ENCODE data around the gene SMCP.

Gene SMCP

GRCh38 chr1:152880316-152880715, 2.2 kb downstream of the SMCP start:
- H3K9me3 Mint-ChIP-seq: no peaks in the 10 kb centered on the region
- H3K27me3 Mint-ChIP-seq: peaks cover 10% of the 10 kb centered on the region
- no peak overlapping the region for H3K4me3 Mint-ChIP-seq
- no peaks in the 10 kb centered on the region for H3K4me1 Mint-ChIP-seq
- no peak overlapping the region for H3K27ac Mint-ChIP-seq
- H3K36me3 Mint-ChIP-seq: peaks cover 1% of the 10 kb centered on the region

GRCh38 chr1:152880907-152881306, 2.8 kb downstream of the SMCP start:
- Mint-ChIP-seq H3K27ac (no peak overlapping the region), H3K9me3 (no peaks in the 10 kb centered on the region), H3K4me1 (no peaks in the 10 kb centered on the region), H3K4me3 (no peak overlapping the region), H3K27me3 (peaks cover 10% of the 10 kb centered on the region), H3K36me3 (peaks cover 1% of the 10 kb centered on the region)

GRCh38 chr1:152884085-152884484, 6.0 kb downstream of the SMCP start:
- H3K27ac Mint-ChIP-seq: no peak overlapping the region
- peaks cover 3% of the 10 kb centered on the region for H3K27me3 Mint-ChIP-seq
- H3K4me3 Mint-ChIP-seq: no peak overlapping the region
- no peaks in the 10 kb centered on the region for H3K4me1 Mint-ChIP-seq
- H3K36me3 Mint-ChIP-seq: no peaks in the 10 kb centered on the region
- no peaks in the 10 kb centered on the region for H3K9me3 Mint-ChIP-seq

- Mint-ChIP-seq H3K4me1 (no peaks in the 10 kb centered on the region), H3K27me3 (peaks cover 3% of the 10 kb centered on the region), H3K4me3 (no peak overlapping the region), H3K36me3 (no peaks in the 10 kb centered on the region), H3K27ac (no peak overlapping the region), H3K9me3 (no peaks in the 10 kb centered on the region)
Measured at GRCh38 chr1:152884506-152884905, 6.4 kb downstream of the SMCP start.

- H3K27me3 Mint-ChIP-seq: peaks cover 3% of the 10 kb centered on the region
- H3K4me3 Mint-ChIP-seq: no peak overlapping the region
- H3K27ac Mint-ChIP-seq: no peak overlapping the region
- no peaks in the 10 kb centered on the region for H3K36me3 Mint-ChIP-seq
- no peaks in the 10 kb centered on the region for H3K4me1 Mint-ChIP-seq
- H3K9me3 Mint-ChIP-seq: no peaks in the 10 kb centered on the region
Measured at GRCh38 chr1:152884966-152885624, 7.0 kb downstream of the SMCP start.

- no peak overlapping the region for H3K27ac Mint-ChIP-seq
- H3K9me3 Mint-ChIP-seq: no peaks in the 10 kb centered on the region
- no peak overlapping the region for H3K4me3 Mint-ChIP-seq
- peaks cover 5% of the 10 kb centered on the region for H3K27me3 Mint-ChIP-seq
- H3K4me1 Mint-ChIP-seq: no peaks in the 10 kb centered on the region
- H3K36me3 Mint-ChIP-seq: no peaks in the 10 kb centered on the region
Measured at GRCh38 chr1:152886085-152886484, 8.0 kb downstream of the SMCP start.

- Mint-ChIP-seq H3K36me3 (no peaks in the 10 kb centered on the region), H3K4me1 (no peaks in the 10 kb centered on the region), H3K9me3 (no peaks in the 10 kb centered on the region), H3K27me3 (peaks cover 6% of the 10 kb centered on the region), H3K27ac (no peak overlapping the region), H3K4me3 (no peak overlapping the region)
Measured at GRCh38 chr1:152886758-152887409, 8.8 kb downstream of the SMCP start.

- Mint-ChIP-seq H3K9me3 (no peaks in the 10 kb centered on the region), H3K36me3 (no peaks in the 10 kb centered on the region), H3K27ac (no peak overlapping the region), H3K27me3 (peaks cover 10% of the 10 kb centered on the region), H3K4me3 (no peak overlapping the region), H3K4me1 (no peaks in the 10 kb centered on the region)
Measured at GRCh38 chr1:152888126-152888525, 10.0 kb downstream of the SMCP start.

GRCh38 chr1:152899027-152899426, 20.9 kb downstream of the SMCP start:
- H3K4me1 Mint-ChIP-seq: no peaks in the 10 kb centered on the region
- H3K27ac Mint-ChIP-seq: no peak overlapping the region
- no peaks in the 10 kb centered on the region for H3K9me3 Mint-ChIP-seq
- H3K27me3 Mint-ChIP-seq: peaks cover 19% of the 10 kb centered on the region
- H3K4me3 Mint-ChIP-seq: no peak overlapping the region
- no peaks in the 10 kb centered on the region for H3K36me3 Mint-ChIP-seq

GRCh38 chr1:152899883-152900282, 21.8 kb downstream of the SMCP start:
- H3K4me3 Mint-ChIP-seq: no peak overlapping the region
- no peaks in the 10 kb centered on the region for H3K4me1 Mint-ChIP-seq
- peaks cover 19% of the 10 kb centered on the region for H3K27me3 Mint-ChIP-seq
- no peak overlapping the region for H3K27ac Mint-ChIP-seq
- no peaks in the 10 kb centered on the region for H3K9me3 Mint-ChIP-seq
- H3K36me3 Mint-ChIP-seq: no peaks in the 10 kb centered on the region

- H3K4me3 Mint-ChIP-seq: no peak overlapping the region
- no peaks in the 10 kb centered on the region for H3K4me1 Mint-ChIP-seq
- no peaks in the 10 kb centered on the region for H3K9me3 Mint-ChIP-seq
- H3K36me3 Mint-ChIP-seq: no peaks in the 10 kb centered on the region
- H3K27me3 Mint-ChIP-seq: peaks cover 16% of the 10 kb centered on the region
- no peak overlapping the region for H3K27ac Mint-ChIP-seq
Measured at GRCh38 chr1:152901631-152902030, 23.5 kb downstream of the SMCP start.

- H3K27me3 Mint-ChIP-seq: peaks cover 15% of the 10 kb centered on the region
- no peak overlapping the region for H3K4me3 Mint-ChIP-seq
- H3K27ac Mint-ChIP-seq: no peak overlapping the region
- H3K9me3 Mint-ChIP-seq: no peaks in the 10 kb centered on the region
- H3K4me1 Mint-ChIP-seq: no peaks in the 10 kb centered on the region
- H3K36me3 Mint-ChIP-seq: no peaks in the 10 kb centered on the region
Measured at GRCh38 chr1:152902636-152903035, 24.5 kb downstream of the SMCP start.

- Mint-ChIP-seq H3K4me1 (no peaks in the 10 kb centered on the region), H3K27ac (no peak overlapping the region), H3K4me3 (no peak overlapping the region), H3K9me3 (no peaks in the 10 kb centered on the region), H3K36me3 (no peaks in the 10 kb centered on the region), H3K27me3 (peaks cover 15% of the 10 kb centered on the region)
Measured at GRCh38 chr1:152904688-152905440, 26.7 kb downstream of the SMCP start.

- Mint-ChIP-seq H3K9me3 (no peaks in the 10 kb centered on the region), H3K4me1 (no peaks in the 10 kb centered on the region), H3K27ac (no peak overlapping the region), H3K36me3 (no peaks in the 10 kb centered on the region), H3K4me3 (no peak overlapping the region), H3K27me3 (peaks cover 9% of the 10 kb centered on the region)
Measured at GRCh38 chr1:152906023-152906565, 28.0 kb downstream of the SMCP start.

- Mint-ChIP-seq H3K4me1 (no peaks in the 10 kb centered on the region), H3K36me3 (no peaks in the 10 kb centered on the region), H3K4me3 (no peak within 1 kb of the TSS), H3K9me3 (no peaks in the 10 kb centered on the region), H3K27ac (no peak within 1 kb of the TSS), H3K27me3 (peaks cover 11% of the 10 kb centered on the region)
Measured at GRCh38 chr1:152907686-152908601, 29.8 kb downstream of the SMCP start, which contains the start of gene IVL. TSS of gene IVL (plus strand) at chr1:152908546. CDS start at chr1:152909798, 1,252 bp downstream.
